GM13976 (cell line): ENCODE data around the gene CNTNAP5.

Source experiments
- DNase-seq: peaks from one replicate; pipeline ENCODE4 v3.0.0; 2012; ENCODE audit warnings: low spot score
- CTCF ChIP-seq: IDR thresholded peaks from 2 replicates; pipeline ENCODE4 v1.5.1; 2012; ENCODE audit warnings: borderline replicate concordance, mild to moderate bottlenecking; ENCODE audit not compliant: insufficient read depth; ENCODE audit errors: extremely low read depth, missing control alignments, control extremely low read depth
- in situ Hi-C: fragments of 300-500 bp; cut with MboI; formaldehyde crosslinking; loops from one replicate; pipeline ENCODE4 v1.12.0; 2022; ENCODE audit warnings: low sequenced_read_pairs, mixed read lengths, inconsistent platforms; ENCODE audit not compliant: unreplicated experiment

CNTNAP5 gene

DNA sequence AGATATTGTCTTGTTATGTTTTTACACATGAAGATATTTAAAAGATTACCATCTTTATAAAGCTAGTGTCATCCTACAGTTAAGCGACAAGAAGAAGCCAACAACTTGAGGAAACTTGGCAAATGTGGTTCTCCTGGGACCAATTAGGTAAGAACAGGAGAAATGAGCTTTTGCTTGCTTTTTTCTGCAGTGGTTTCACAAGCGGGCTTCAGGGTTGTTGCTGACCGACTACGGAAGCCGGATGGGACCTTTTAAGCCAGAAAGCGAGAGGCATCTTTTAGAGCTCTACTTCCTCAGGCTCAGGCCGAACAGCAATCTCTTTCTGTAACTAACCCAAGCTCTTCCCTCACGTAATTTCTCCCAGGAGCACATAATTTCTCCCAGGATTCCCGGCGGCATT lies 256.5 kb downstream of the CNTNAP5 start:
- no peak for TF ChIP-seq CTCF
- DNase-seq, result no peak
- in situ Hi-C loops, result no loop called here

DNA sequence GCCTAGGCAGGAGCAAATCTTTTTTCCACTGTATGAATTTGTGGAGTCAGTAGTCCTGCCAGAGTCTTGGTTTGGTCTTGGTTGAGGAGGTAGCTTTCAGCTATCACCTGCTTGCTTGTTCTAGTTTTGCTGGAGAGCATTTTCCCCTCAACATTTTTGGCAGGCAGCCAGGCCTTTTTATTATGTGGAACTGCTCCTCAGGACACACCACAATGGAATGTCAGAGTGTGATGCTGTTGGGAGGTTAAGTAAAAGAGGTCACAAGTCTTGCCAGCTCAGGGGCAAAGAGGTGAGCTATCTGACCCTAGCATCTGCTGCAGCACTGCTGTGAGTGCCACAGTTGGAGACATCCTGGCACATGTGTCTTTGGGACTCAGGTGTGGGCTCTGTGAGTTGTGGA lies 258.0 kb downstream of the CNTNAP5 start:
- TF ChIP-seq CTCF, result no peak
- DNase-seq, result no peak
- in situ Hi-C loops, result no loop called here

GRCh38 chr2:124286089-124286783 lies 261.1 kb downstream of the CNTNAP5 start:
- no peak for TF ChIP-seq CTCF
- DNase-seq, result no peak
- in situ Hi-C loops, result no loop called here

DNA sequence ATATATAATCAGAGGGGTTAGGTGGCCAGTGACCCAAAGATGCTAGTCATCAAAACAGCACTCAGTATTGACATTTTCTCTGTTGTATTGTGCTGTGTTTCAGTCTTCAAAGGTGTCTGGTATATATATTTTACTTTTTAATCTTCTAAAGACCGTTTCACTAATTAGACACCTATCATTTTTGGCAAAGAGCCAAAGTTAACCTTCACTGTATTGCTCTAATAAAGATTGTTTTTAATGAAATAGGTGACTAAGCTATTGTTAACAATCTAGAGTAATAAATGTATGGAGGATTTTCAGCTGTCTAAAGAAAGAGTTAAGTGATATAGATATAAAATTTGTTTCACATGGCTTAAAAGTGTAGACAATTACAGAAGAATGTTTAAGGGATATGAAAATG lies 264.0 kb downstream of the CNTNAP5 start:
- no peak for TF ChIP-seq CTCF
- in situ Hi-C loops, result no loop called here

GRCh38 chr2:124289615-124290014 lies 264.5 kb downstream of the CNTNAP5 start:
- in situ Hi-C loops, result no loop called here
- TF ChIP-seq CTCF, result no peak
- no peak for DNase-seq

More for the DNA sequence above, 264.0 kb downstream of the CNTNAP5 start:
- DNase-seq, result no peak

GRCh38 chr2:124296470-124296869 lies 271.4 kb downstream of the CNTNAP5 start:
- no peak for DNase-seq
- TF ChIP-seq CTCF, result no peak
- in situ Hi-C loops, result no loop called here
